Esophagus (tissue), 2 donors: ENCODE data around the gene C10orf53. TPM values are rescaled to one million over a fixed set of nuclear protein-coding genes. Genes with fewer than 3 reads are reported as not detected.

Experiments used
- H3K27ac ChIP-seq, 2 donors: one replicate each; pipeline ENCODE4 v1.5.1; 2013; ENCODE audit warnings: low read depth in 2 of 2, mild to moderate bottlenecking in 2 of 2, inconsistent platforms in 1 of 2, low read length in 1 of 2, moderate library complexity in 1 of 2
- H3K27me3 ChIP-seq, 2 donors: one replicate each; pipeline ENCODE4 v1.6.1; 2013; ENCODE audit warnings: low read length in 2 of 2, control low read depth in 1 of 2, mild to moderate bottlenecking in 1 of 2; ENCODE audit not compliant: insufficient read depth in 2 of 2, control insufficient read depth in 1 of 2
- H3K36me3 ChIP-seq, 2 donors: one replicate each; pipeline ENCODE4 v1.6.1; 2013; ENCODE audit warnings: low read length in 1 of 2; ENCODE audit not compliant: control insufficient read depth in 2 of 2, insufficient read depth in 2 of 2
- H3K4me1 ChIP-seq, 2 donors: one replicate each; pipeline ENCODE4 v1.6.1; 2013; ENCODE audit warnings: low read length in 1 of 2; ENCODE audit not compliant: control insufficient read depth in 2 of 2, insufficient read depth in 2 of 2
- H3K4me3 ChIP-seq, 2 donors: one replicate each; pipeline ENCODE4 v1.5.1; 2013; ENCODE audit warnings: low read length in 2 of 2, mild to moderate bottlenecking in 2 of 2, low read depth in 1 of 2, moderate library complexity in 1 of 2
- H3K9me3 ChIP-seq, 2 donors: one replicate each; pipeline ENCODE4 v1.6.1; 2013; ENCODE audit warnings: mild to moderate bottlenecking in 2 of 2, low read depth in 1 of 2, low read length in 1 of 2, moderate library complexity in 1 of 2; ENCODE audit not compliant: control insufficient read depth in 2 of 2, insufficient read depth in 1 of 2
- WGBS, 2 donors: extraction: QIAGEN DNeasy Blood & Tissue Kit; methylation state at CpG; one replicate each; pipeline ENCODE4 v1.1.7; 2013; 5-methylcytosine and 5-hydroxymethylcytosine counted together
- polyA plus RNA-seq, 2 donors: library from polyadenylated mRNA; stranded (reverse); fragments of 200-250 nt; gene quantifications; one replicate each; pipeline ENCODE4 v1.2.3, GENCODE V29; 2013
- donor health status: healthy with polysubstance abuse.
- donor health status: Bipolar disorder and iron deficiency.

The C10orf53 gene
- polyA plus RNA-seq, 2 donors, result not detected

GRCh38 chr10:49740346-49741107 lies 61.1 kb downstream of the C10orf53 start:
- Histone ChIP-seq H3K27ac (no peak overlapping the region), H3K9me3 (no peaks in the 10 kb centered on the region), H3K4me3 (no peak overlapping the region), H3K4me1 (no peaks in the 10 kb centered on the region), H3K36me3 (no peaks in the 10 kb centered on the region), H3K27me3 (no peaks in the 10 kb centered on the region)
- WGBS, 2 donors, result 87 to 88% methylated on average over 15 to 16 of the region's 16 CpGs

- no peaks in the 10 kb centered on the region for H3K9me3 ChIP-seq
- WGBS, 2 donors, result 73 to 77% methylated on average over 7 of the region's 7 CpGs
- H3K4me1 ChIP-seq, result no peaks in the 10 kb centered on the region
- H3K4me3 ChIP-seq, result no peak overlapping the region
- no peaks in the 10 kb centered on the region for H3K36me3 ChIP-seq
- no peaks in the 10 kb centered on the region for H3K27me3 ChIP-seq
- H3K27ac ChIP-seq, result no peak overlapping the region
Observed at GRCh38 chr10:49741108-49741995, 61.9 kb downstream of the C10orf53 start.

- Histone ChIP-seq H3K4me1 (no peaks in the 10 kb centered on the region), H3K27ac (no peak overlapping the region), H3K36me3 (no peaks in the 10 kb centered on the region), H3K9me3 (no peaks in the 10 kb centered on the region), H3K4me3 (no peak overlapping the region), H3K27me3 (no peaks in the 10 kb centered on the region)
- 86% methylated on average over 23 of the region's 23 CpGs for WGBS, 2 donors
Observed at GRCh38 chr10:49742683-49743463, 63.4 kb downstream of the C10orf53 start.

GRCh38 chr10:49743464-49744075 lies 64.1 kb downstream of the C10orf53 start:
- no peaks in the 10 kb centered on the region for H3K9me3 ChIP-seq
- no peaks in the 10 kb centered on the region for H3K27me3 ChIP-seq
- H3K27ac ChIP-seq, result no peak overlapping the region
- H3K4me3 ChIP-seq, result no peak overlapping the region
- no peaks in the 10 kb centered on the region for H3K36me3 ChIP-seq
- no peaks in the 10 kb centered on the region for H3K4me1 ChIP-seq
- 86 to 87% methylated on average over 19 of the region's 19 CpGs for WGBS, 2 donors

- Histone ChIP-seq H3K9me3 (no peaks in the 10 kb centered on the region), H3K4me3 (no peak overlapping the region), H3K27me3 (no peaks in the 10 kb centered on the region), H3K27ac (no peak overlapping the region), H3K4me1 (no peaks in the 10 kb centered on the region), H3K36me3 (no peaks in the 10 kb centered on the region)
- 81 to 85% methylated on average over 6 of the region's 6 CpGs for WGBS, 2 donors
Observed at GRCh38 chr10:49744091-49744685, 64.7 kb downstream of the C10orf53 start.

- H3K27ac ChIP-seq, result no peak overlapping the region
- H3K9me3 ChIP-seq, result no peaks in the 10 kb centered on the region
- H3K4me1 ChIP-seq, result no peaks in the 10 kb centered on the region
- no peaks in the 10 kb centered on the region for H3K27me3 ChIP-seq
- H3K36me3 ChIP-seq, result no peaks in the 10 kb centered on the region
- H3K4me3 ChIP-seq, result no peak overlapping the region
- 84 to 88% methylated on average over 13 of the region's 13 CpGs for WGBS, 2 donors
Observed at GRCh38 chr10:49744924-49745605, 65.6 kb downstream of the C10orf53 start.

- no peaks in the 10 kb centered on the region for H3K4me1 ChIP-seq
- no peaks in the 10 kb centered on the region for H3K36me3 ChIP-seq
- H3K27me3 ChIP-seq, result no peaks in the 10 kb centered on the region
- H3K9me3 ChIP-seq, result no peaks in the 10 kb centered on the region
- H3K27ac ChIP-seq, result no peak overlapping the region
- WGBS, 2 donors, result 93 to 97% methylated on average over 12 of the region's 12 CpGs
- H3K4me3 ChIP-seq, result no peak overlapping the region
Observed at GRCh38 chr10:49745756-49746155, 66.3 kb downstream of the C10orf53 start.

- Histone ChIP-seq H3K4me1 (no peaks in the 10 kb centered on the region), H3K27me3 (no peaks in the 10 kb centered on the region), H3K9me3 (no peaks in the 10 kb centered on the region), H3K27ac (no peak overlapping the region), H3K36me3 (no peaks in the 10 kb centered on the region), H3K4me3 (no peak overlapping the region)
- WGBS, 2 donors, result 91 to 92% methylated on average over 19 to 20 of the region's 20 CpGs
Observed at GRCh38 chr10:49746626-49747302, 67.3 kb downstream of the C10orf53 start.
